Measurements from ENCODE around the gene OTUD5.
A peak's percentile ranks its signal among the peaks of the same experiment; 100 is the strongest.

The OTUD5 gene

GRCh38 chrX:48961585-48962091, 4.2 kb upstream of the OTUD5 start:
- no peak overlapping the region for H3K4me3 ChIP-seq
- H3K36me3 ChIP-seq = peaks cover 5% of the 10 kb centered on the region; the same call in 1 of the 2 replicates
- H3K4me1 ChIP-seq = peaks cover 16% of the 10 kb centered on the region
- no peak overlapping the region for H3K9ac ChIP-seq
- H3K27ac ChIP-seq = no peak overlapping the region
- TF ChIP-seq Cebpa-rat (IDR thresholded peaks at IDR 0.05) = no peak
- peaks cover 8% of the 10 kb centered on the region; the same call in 1 of the 2 replicates for H3K9me3 ChIP-seq
- H3K4me2 ChIP-seq = no peak overlapping the region
- H4K20me1 ChIP-seq = peaks cover 11% of the 10 kb centered on the region
- peaks cover 50% of the 10 kb centered on the region for H3K27me3 ChIP-seq

- H3K9ac ChIP-seq = no peak overlapping the region
- H3K27ac ChIP-seq = no peak overlapping the region
- H3K4me3 ChIP-seq = no peak overlapping the region
- H4K20me1 ChIP-seq = peaks cover 20% of the 10 kb centered on the region
- H3K36me3 ChIP-seq = peaks cover 7% of the 10 kb centered on the region
- peaks cover 8% of the 10 kb centered on the region; the same call in 1 of the 2 replicates for H3K9me3 ChIP-seq
- H3K4me1 ChIP-seq = peaks cover 29% of the 10 kb centered on the region
- TF ChIP-seq Cebpa-rat (IDR thresholded peaks at IDR 0.05) = no peak
- H3K27me3 ChIP-seq = peaks cover 36% of the 10 kb centered on the region
- H3K4me2 ChIP-seq = no peak overlapping the region
These were observed 2.9 kb upstream of the OTUD5 start for GRCh38 chrX:48960291-48960690.

- Histone ChIP-seq H3K36me3 (peaks cover 19% of the 10 kb centered on the region), H3K27me3 (peaks cover 44% of the 10 kb centered on the region), H3K4me2 (peak overlapping the region; percentile 72), H3K27ac (peak overlapping the region; percentile 74), H3K9me3 (peaks cover 8% of the 10 kb centered on the region; the same call in 1 of the 2 replicates), H3K4me3 (peak overlapping the region; percentile 83), H3K9ac (peak overlapping the region; percentile 80), H3K4me1 (peaks cover 43% of the 10 kb centered on the region), H4K20me1 (peaks cover 36% of the 10 kb centered on the region)
- no peak for TF ChIP-seq Cebpa-rat (IDR thresholded peaks at IDR 0.05)
These were observed 1.3 kb upstream of the OTUD5 start for GRCh38 chrX:48958635-48959094.

- TF ChIP-seq Cebpa-rat (IDR thresholded peaks at IDR 0.05) = peak; percentile 37; the same call in 1 of the 2 replicates
- Histone ChIP-seq H3K4me3 (peak overlapping the region; percentile 83), H3K27ac (peak overlapping the region; percentile 89)
These were observed 624 bp upstream of the OTUD5 start for GRCh38 chrX:48957827-48958634.

GRCh38 chrX:48956728-48957414, 536 bp downstream of the OTUD5 start:
- peaks cover 8% of the 10 kb centered on the region; the same call in 1 of the 2 replicates for H3K9me3 ChIP-seq
- no peak for TF ChIP-seq Cebpa-rat (IDR thresholded peaks at IDR 0.05)
- H3K27ac ChIP-seq = peak overlapping the region; percentile 89
- peaks cover 24% of the 10 kb centered on the region for H3K36me3 ChIP-seq
- H3K4me3 ChIP-seq = peak overlapping the region; percentile 83
- H3K4me1 ChIP-seq = peaks cover 48% of the 10 kb centered on the region
- peaks cover 52% of the 10 kb centered on the region for H3K27me3 ChIP-seq
- peak overlapping the region; percentile 83 for H3K4me2 ChIP-seq
- peak overlapping the region; percentile 86 for H3K9ac ChIP-seq
- peaks cover 54% of the 10 kb centered on the region for H4K20me1 ChIP-seq

More at GRCh38 chrX:48957827-48958634, 624 bp upstream of the OTUD5 start:
- peaks cover 43% of the 10 kb centered on the region for H3K4me1 ChIP-seq
- peaks cover 21% of the 10 kb centered on the region for H3K36me3 ChIP-seq
- peak overlapping the region; percentile 72; the same call in 1 of the 2 replicates for H3K4me2 ChIP-seq
- H3K9ac ChIP-seq = peak overlapping the region; percentile 86
- peaks cover 42% of the 10 kb centered on the region for H4K20me1 ChIP-seq
- H3K27me3 ChIP-seq = peaks cover 51% of the 10 kb centered on the region
- H3K9me3 ChIP-seq = peaks cover 8% of the 10 kb centered on the region; the same call in 1 of the 2 replicates

- H3K4me2 ChIP-seq = no peak overlapping the region
- H3K9me3 ChIP-seq = no peaks in the 10 kb centered on the region
- H3K27me3 ChIP-seq = peaks cover 43% of the 10 kb centered on the region
- H3K27ac ChIP-seq = no peak overlapping the region
- H3K4me1 ChIP-seq = peaks cover 11% of the 10 kb centered on the region; the same call in 1 of the 2 replicates
- no peak overlapping the region for H3K9ac ChIP-seq
- no peak overlapping the region for H3K4me3 ChIP-seq
- peaks cover 30% of the 10 kb centered on the region for H3K36me3 ChIP-seq
- TF ChIP-seq Cebpa-rat (IDR thresholded peaks at IDR 0.05) = no peak
- H4K20me1 ChIP-seq = peaks cover 96% of the 10 kb centered on the region
These were observed 8.8 kb downstream of the OTUD5 start for GRCh38 chrX:48948589-48948988.

GRCh38 chrX:48945517-48946348, 11.7 kb downstream of the OTUD5 start:
- H3K4me2 ChIP-seq = no peak overlapping the region
- no peak overlapping the region for H3K4me3 ChIP-seq
- TF ChIP-seq Cebpa-rat (IDR thresholded peaks at IDR 0.05) = no peak

GRCh38 chrX:48942895-48943294, 14.5 kb downstream of the OTUD5 start:
- peaks cover 32% of the 10 kb centered on the region for H3K4me1 ChIP-seq
- no peaks in the 10 kb centered on the region for H3K9me3 ChIP-seq
- no peak overlapping the region for H3K4me2 ChIP-seq
- no peak overlapping the region for H3K4me3 ChIP-seq
- peaks cover 98% of the 10 kb centered on the region for H4K20me1 ChIP-seq
- H3K27me3 ChIP-seq = peaks cover 56% of the 10 kb centered on the region
- TF ChIP-seq Cebpa-rat (IDR thresholded peaks at IDR 0.05) = no peak
- H3K9ac ChIP-seq = no peak overlapping the region
- peaks cover 25% of the 10 kb centered on the region for H3K36me3 ChIP-seq
- no peak overlapping the region for H3K27ac ChIP-seq

More at GRCh38 chrX:48945517-48946348, 11.7 kb downstream of the OTUD5 start:
- H3K36me3 ChIP-seq = peaks cover 35% of the 10 kb centered on the region
- peaks cover 4% of the 10 kb centered on the region for H3K4me1 ChIP-seq
- H3K9me3 ChIP-seq = no peaks in the 10 kb centered on the region
- no peak overlapping the region for H3K27ac ChIP-seq
- peaks cover 95% of the 10 kb centered on the region for H4K20me1 ChIP-seq
- H3K9ac ChIP-seq = no peak overlapping the region
- peaks cover 46% of the 10 kb centered on the region for H3K27me3 ChIP-seq

All from BLaER1 (cell line).